GM12801 (cell line): ENCODE measurements around the gene THSD4.

Experiments
- CTCF ChIP-seq: IDR thresholded peaks from one replicate; pipeline ENCODE4 v1.5.1; 2011; ENCODE audit warnings: control low read depth; ENCODE audit not compliant: insufficient read length; ENCODE audit errors: extremely low read depth

THSD4 gene

GRCh38 chr15:71294251-71294910, 179.1 kb downstream of the THSD4 start:
- no peak for TF ChIP-seq CTCF

GRCh38 chr15:71294911-71295602, 179.8 kb downstream of the THSD4 start:
- TF ChIP-seq CTCF = no peak

- TF ChIP-seq CTCF = no peak
These were observed 180.5 kb downstream of the THSD4 start for GRCh38 chr15:71295603-71296314.

- no peak for TF ChIP-seq CTCF
These were observed 181.0 kb downstream of the THSD4 start for GRCh38 chr15:71296315-71296679.

GRCh38 chr15:71301958-71302621, 186.8 kb downstream of the THSD4 start:
- TF ChIP-seq CTCF = no peak

- no peak for TF ChIP-seq CTCF
These were observed 187.7 kb downstream of the THSD4 start for GRCh38 chr15:71302861-71303410.

- TF ChIP-seq CTCF = no peak
These were observed 188.7 kb downstream of the THSD4 start for GRCh38 chr15:71303977-71304376.
